ENCODE data around the gene RPS3.

RPS3 gene

DNA sequence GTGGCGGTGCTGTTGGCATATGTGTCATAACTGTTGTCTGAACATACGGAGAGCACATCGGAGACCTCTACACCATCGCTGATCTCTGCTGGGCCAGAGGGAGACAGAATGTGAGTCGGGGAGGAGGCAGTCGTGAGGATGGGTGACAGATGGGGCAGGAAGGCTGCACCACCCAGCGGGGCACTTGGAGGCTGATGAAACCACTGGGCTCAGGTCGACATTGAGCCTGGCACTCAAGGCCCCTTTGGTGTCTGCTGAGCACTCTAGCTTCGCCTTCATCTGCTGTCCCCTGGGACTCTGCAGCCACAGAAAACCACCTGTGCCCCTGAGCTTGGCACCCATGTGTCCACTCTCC is 36.2 kb downstream of the RPS3 start:
- no peak for DNase-seq (ENCODE audit: low read depth)

DNA sequence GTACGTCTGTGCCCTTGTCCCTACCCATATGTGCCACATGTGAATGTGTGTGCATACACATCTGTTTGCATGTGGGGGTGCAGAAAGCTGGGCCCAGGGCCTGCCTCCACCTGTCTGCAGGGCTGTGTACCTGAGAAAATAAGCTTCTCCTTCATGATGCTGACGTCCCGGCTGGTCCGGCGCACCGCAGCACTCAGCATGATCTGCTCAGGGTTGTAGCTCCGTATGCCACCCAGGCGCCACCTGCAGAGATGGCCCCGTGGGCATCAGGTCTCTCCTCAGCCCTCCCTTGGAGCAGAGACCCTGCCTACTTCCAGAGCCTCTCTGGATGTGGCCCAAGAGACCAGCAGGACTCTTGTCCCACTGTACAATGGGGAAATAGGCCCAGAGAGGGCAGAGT is 37.5 kb downstream of the RPS3 start:
- DNase-seq (ENCODE audit: low read depth), result no peak

DNA sequence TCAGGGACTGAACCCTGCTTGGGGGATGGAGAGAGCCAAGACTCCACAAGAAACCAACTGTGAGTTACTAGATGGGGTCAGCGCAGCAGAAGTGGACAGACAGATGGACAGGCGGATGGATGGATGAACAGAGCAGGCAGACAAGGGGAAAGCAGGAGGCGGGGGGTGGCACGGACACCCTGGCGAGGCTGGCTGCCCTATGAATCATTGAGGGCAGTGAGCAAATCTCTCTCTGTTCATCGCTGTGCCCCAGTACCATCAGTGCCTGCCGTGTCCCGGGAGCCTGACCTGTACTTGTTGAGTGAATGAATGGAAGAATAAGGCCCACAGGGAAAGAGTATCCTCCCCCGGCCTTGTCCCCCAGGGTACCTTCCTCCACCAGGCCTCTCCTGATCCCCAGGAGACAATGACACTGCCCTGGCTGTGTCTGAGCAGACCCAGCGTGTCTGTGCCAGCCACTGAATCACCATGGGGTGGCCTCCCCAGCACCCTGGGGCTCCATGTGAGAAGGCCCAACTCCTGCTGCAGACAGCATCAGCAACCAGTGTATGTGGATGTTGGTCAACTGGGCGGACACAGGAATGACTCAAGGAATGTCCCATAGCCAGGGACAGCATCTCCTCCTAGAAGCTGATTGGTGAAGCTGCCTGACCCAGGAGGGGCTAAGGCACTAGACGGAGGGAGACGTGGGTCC is 38.8 kb downstream of the RPS3 start:
- DNase-seq (ENCODE audit: low read depth), result no peak

DNA sequence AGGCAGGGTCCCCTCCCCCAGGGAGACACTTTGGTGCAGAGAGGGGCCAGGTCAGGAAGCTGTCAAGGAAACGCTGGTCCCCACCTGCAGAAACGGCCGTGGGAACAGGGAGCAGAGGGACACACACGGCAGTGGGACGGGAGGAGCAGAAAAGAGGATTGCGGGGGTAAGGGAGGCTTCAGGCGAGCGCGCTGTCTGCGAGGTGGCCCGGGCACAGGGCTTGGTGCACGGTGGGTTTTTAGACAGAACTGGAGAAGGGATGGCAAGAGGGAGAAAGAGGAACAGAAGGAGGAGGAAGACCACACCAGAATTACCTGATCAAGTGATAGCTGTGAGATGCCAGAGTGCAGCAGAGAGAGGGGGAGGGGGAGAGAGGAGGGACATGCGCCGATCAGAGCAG is 39.7 kb downstream of the RPS3 start:
- DNase-seq (ENCODE audit: low read depth), result no peak

DNA sequence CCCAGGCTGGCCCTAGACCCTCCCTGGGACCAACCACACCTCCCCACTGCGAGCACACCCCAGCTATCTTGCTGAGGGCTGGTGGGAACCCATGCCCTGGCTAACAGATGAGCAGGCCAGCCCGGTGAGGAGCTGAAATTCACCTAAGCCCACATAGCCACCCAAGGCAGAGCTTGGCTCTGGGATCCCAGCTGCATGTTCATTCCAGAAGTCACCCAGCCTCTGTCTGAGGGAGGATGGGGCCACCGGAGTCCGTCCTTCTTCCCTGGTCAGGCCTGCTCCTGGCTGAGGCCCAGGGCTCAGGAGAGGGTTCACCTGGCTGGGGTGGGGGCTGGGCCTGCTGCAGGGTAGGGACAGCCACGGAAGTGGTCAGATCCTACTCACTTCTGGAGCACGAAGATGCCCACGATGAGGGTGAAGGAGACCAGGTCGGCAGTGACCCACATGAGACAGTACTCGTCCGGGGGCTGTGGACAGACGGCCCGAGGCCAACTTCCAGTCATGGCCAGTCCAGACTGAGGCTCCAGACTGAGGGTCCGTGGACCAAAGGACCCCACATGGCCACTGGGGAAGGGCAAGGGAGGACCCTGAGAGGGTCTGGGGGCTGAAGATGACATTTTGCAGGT is 40.3 kb downstream of the RPS3 start:
- no peak for DNase-seq (ENCODE audit: low read depth)

DNA sequence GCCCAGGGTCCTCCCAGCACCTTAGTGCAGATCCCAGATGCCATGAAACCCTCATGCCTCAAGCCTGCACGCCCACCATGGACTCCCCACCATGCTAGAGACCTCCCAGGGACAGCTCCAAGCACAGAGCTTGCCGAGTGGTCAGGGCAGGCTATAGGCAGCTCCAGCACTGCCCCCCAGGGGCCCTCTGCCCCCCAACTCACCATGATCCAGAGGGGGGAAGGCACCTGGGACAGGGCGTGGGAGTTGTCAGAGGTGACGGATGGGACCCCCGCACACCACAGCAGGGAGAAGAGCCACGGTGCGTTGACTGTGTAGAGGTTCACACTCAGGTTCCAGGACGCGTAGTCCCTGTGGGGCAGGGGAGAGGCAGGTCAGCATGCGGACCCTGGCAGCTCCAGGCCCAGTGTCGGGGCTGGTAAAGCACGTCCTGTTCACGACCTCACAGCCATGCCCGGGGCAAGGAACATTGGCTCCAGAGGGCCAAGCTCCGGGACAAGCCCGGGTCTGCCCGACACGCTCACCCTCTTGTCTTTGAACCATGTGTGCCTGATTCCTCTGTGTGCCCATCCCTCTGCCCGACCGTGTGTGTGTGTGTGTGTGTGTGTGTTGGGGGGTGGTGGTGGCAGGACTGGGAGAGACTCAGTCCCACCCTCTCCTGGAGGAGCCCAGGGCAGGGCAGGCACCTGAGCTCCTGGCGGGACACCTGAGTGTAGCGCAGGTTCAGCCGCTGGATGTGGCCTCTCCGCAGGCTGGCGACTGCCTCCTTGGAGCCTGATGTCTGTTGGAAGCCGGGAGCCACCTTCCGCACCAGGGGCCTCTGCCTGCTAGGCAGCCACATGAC is 41.9 kb downstream of the RPS3 start:
- DNase-seq (ENCODE audit: low read depth), result no peak

DNA sequence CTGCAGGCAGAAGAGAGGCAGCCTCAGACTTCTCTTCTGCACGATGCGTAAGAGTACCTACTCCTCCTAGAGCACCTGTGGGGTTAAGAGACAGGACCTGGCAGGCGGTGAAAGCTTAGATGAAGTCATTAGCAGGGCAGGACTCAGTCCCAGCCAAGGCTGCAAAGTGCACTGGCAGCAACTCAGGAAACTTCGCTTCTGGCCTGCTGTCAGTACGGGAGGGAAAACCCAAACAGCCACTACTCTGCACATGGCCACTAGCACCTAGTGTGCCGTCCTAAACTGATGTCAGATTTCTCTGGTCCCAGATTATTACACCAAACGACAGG is 42.5 kb downstream of the RPS3 start:
- DNase-seq (ENCODE audit: low read depth), result no peak

DNA sequence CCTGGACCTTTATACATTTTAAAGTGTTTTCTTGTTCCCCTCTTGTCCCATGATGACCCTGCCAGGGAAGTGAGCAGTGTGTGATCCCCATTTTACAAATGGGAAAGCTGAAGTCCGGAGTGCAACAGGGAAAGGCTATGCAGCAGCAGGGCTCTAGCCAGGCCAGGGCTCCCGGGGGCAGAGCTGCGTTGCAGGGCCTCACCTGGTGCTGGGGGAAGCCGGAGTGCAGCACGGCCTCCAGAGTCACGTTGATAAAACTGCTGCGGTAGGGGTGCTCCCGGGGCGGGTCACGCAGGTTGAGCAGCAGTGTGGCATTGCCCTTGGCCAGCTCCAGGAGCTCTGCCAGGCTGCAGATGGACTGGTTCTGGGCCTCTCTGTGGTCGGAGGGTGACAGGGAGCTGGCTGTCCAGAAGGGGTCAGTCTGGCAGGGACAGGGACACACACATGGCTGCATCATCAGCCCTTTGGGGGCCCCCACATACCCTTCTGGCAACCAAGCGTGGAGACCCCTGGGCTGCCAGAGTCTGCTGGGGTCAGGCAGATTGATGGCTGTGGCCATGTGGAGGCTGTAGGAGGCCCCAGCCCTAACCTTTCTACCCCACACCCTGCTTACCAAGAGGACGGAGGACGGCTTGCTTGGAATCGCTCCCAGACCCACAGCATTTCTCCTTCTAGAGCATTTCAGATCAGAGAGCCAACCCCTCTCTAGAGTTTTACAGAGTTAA is 43.0 kb downstream of the RPS3 start:
- DNase-seq (ENCODE audit: low read depth), result no peak

DNA sequence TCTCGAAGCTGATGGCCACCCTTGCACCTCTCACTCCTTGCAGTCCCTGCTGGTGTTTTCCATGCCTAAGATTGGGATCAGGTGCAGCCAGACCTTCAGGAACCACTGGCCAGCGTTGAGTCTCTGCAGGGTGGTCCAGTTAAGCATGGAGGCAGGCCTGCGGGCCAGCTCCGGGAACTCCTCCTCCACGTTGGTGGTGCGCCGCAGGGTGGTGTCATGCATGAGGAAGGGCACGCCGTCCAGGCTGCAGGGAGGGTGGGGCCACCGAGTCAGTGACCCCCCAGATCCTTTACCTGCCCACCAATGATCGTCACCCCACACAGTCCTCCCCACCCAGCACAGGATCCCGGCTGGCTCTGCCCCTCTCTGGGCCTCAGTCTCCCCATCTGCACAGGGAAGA is 43.7 kb downstream of the RPS3 start:
- no peak for DNase-seq (ENCODE audit: low read depth)

DNA sequence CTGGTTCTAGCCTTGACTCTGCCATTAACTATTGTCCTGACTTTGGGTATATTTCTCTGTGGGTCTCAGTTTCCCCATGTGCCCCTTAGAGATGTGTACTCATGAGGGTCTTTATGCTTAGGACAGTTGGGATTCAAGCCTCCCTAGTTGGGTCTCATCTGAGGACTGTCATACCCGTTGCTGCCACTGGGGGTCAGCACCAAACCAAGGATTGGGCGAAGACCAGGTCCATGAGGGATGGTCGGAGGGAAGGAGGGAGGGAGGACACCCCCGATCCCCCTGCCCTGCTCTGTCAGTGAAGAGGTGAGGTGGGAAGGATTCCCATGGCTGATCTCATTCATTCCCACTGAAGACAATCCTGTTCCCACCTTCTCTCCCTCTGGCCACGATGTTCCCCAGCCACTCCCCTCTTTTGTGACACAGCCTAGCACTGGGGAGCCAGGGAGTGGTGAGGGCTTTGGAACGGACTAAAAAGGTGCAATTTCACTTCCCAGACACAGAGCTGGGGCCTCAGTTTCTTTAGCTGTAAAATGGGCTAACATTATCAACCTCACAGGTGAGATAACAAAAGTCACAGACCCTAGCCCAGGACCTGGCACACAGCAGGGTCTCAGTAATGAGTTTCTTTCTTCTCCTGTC is 46.1 kb downstream of the RPS3 start:
- peak; percentile 58 for DNase-seq (ENCODE audit: low read depth)

DNA sequence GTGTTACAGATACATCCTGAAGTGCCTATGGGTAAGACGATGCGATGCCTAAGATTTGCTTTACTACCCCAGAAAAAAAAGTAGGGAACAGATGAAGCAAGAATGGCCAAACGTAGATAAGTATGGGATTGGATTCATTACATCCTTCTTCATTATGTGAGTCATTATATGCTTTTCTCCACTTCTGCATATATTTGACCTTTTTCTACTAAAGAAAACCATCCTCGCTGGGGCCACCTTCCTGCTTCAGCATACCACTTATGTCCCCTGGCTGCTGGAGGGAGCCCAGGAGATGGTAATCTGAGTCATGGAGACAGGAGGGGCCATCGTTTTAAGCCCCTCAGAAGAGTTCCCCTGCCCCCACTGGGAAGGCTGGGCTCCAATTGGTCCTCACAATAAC is 48.1 kb downstream of the RPS3 start:
- no peak for DNase-seq (ENCODE audit: low read depth)

DNA sequence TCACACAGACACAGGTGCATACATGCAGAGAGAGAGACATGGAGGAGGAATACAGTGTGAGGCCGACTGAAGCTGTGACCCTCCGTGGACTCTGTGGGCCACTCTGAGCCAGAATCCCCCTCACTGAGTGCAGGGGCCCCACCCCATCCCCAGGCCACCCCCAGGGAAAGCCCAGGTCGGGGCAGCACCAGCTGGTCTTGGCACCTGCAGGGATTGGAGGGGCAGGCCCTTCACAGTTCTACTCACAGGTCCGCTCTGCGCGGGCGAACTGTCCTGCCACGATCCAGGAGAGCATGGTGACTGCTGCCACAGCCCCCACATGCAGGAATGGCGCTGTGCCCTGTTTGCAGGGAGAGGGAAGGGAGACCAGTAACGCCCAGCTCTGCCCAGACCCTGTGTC is 50.0 kb downstream of the RPS3 start:
- DNase-seq (ENCODE audit: low read depth), result no peak

DNA sequence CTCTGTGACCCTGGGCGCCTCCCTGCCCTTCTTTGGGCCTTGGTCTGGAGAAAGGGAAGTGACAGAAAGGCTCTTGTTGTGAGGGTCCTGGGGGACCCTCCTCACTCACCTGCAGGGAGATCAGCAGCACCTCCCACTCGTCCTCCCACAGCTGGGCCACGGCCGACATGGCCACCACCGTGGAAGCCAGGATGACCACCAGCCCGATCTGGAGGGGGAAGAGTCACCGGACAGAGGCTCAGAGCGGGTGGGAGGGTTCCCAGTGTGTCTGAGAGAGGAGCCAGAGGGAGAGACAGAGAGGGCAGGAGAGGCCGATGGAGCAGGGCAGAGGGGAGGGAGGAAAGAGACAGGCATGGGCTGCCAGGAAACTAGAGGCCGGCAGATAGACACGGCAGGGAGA is 50.5 kb downstream of the RPS3 start:
- no peak for DNase-seq (ENCODE audit: low read depth)

DNA sequence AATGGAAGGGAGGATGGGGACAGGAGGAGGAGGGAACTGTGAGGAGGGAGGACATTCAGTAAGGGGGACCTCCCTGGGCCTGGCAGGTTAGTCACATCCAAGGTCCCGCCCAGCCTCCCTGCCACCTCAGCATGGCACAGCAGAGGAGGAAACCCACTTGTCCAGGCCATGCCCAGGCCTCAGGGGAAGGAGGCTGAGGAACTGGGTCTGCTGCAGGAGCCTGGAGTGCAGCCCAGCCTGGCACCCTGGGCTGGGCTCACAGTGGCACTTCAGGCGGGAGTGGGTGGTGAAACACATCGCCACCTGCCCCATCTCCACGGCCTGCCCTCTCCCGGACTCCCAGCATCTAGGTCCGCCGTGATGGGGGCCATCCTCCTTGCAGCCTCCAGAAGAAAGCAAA is 50.9 kb downstream of the RPS3 start:
- DNase-seq (ENCODE audit: low read depth), result no peak

DNA sequence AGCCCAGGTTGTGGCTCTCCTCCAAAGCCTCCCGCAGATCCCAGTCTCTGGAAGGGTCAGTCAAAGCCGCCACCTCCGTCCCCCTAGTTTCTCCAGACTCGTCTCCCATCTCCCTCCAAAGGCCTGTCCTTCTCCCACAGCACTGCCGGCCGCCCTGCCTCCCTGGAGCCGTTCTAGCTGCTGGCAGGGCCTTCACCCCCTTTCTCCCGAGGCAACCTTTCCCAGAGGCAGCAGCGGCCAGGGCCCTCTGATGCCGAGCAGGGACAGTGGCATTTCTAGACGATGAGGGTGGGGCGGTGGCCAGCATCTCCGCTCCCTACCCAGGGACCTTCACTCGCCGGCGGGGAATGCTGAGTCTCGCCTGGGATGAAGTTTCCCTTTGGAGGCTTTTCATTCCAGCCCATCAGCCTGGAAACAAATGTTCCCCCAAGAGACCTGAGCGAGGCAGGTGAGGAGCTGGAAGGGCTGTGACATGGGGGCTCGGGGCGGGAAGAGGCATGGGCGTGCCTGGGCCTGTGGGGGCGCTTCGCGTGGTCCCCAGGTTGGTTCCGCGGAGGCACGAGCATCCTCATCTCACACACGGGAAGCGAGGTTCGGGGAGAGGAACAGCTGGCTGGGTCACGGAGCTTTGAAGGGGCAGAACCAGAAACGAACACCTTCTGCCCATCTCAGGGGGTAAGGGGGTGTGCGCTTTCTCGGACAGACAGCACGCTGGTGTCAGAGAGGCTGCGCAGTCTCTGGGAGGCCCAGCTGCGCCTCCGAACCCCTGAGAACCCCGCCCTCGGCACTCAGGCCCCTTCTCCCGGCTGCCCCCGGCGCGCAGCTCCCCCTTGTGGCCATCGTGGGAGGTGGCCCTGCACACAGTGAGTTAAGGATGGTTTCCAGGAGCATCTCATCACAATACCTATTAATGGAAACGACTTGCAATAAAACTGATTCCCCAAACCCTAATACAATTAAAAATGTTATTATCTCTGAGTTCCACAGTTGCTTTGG is 51.8 kb downstream of the RPS3 start:
- DNase-seq (ENCODE audit: low read depth), result no peak

DNA sequence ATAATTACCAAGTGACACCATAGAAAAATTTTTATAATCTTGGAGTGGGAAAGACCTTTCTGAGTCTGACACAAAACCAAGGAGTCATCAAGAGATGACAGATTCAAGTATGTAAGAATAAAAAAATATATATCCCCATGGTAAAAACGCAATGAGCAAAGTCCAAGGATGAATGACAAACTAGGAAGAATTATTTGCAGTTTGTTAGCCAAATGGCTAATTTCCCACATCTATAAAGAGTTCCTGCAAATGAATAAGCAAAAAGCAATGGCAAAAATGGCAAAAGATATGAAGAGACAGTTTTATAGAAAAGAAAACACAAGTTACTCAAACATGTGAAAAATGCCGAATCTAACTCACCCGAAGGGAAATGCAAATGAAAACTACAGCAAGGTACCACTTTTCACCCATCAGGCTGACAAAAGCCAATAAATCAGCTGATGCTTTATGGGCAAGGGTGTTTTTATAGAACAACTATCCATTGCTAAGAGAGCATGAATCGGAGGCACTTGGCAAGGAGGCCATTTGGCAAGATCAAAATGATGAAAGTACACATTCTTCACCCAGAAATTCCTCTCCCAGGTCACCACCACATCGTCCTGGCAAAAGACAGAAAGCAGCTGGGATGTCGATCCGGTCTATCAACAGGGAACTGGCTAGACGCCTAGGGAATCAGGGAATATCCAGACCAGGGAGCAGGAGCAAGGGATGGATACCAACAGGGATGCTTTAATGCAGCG is 54.8 kb downstream of the RPS3 start:
- DNase-seq (ENCODE audit: low read depth), result no peak

DNA sequence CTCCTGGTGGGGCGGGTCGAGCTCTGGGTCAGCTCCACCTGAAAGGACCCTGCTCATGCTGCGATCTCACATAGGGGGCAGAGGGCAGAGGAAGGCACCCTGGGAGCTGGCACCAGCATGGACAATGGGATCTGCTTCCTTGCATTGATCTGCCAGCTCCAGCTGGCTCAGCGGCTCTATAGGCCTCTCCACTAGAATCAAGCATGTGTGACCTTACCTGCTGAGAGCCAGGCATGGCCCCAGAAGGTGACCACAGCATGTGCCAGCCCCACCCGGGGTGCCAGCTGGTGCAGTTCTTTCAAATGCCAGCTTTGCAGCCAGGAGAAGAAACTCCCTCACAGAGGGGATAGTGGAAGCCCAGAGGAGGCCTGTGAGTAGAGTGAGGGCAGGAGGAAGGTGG is 55.7 kb downstream of the RPS3 start:
- DNase-seq (ENCODE audit: low read depth), result no peak

Measured in stimulated activated CD8-positive, alpha-beta memory T cell treated with anti-CD3 and anti-CD28 coated beads, Interleukin-12 subunit alpha, Interleukin-12 subunit beta, amount 100 ng/mL, for 1 hour (primary cell).